HG02588 (cell line): ENCODE results near the gene AK9.

Source experiments
- ATAC-seq: cut with Tn5 transposase; IDR thresholded peaks from one replicate; pipeline ENCODE4 v1.9.1; 2021; ENCODE audit warnings: mild to moderate bottlenecking, moderate library complexity; ENCODE audit not compliant: unreplicated experiment

Gene AK9

GRCh38 chr6:109485266-109485935 is 205.6 kb downstream of the AK9 start:
- ATAC-seq, result no peak

- no peak for ATAC-seq
Observed at GRCh38 chr6:109484122-109484521, 206.9 kb downstream of the AK9 start.

- no peak for ATAC-seq
Observed at GRCh38 chr6:109483735-109484057, 207.3 kb downstream of the AK9 start.

- ATAC-seq, result peak; percentile 86
Observed at GRCh38 chr6:109482905-109483734, 207.9 kb downstream of the AK9 start, which contains the start of gene ZBTB24. TSS of gene ZBTB24 (minus strand) at chr6:109483219. CDS start at chr6:109482026, 1,193 bp downstream.

- ATAC-seq, result no peak
Observed at GRCh38 chr6:109480993-109481480, 210.0 kb downstream of the AK9 start.

GRCh38 chr6:109478841-109479624 is 212.0 kb downstream of the AK9 start:
- no peak for ATAC-seq

DNA sequence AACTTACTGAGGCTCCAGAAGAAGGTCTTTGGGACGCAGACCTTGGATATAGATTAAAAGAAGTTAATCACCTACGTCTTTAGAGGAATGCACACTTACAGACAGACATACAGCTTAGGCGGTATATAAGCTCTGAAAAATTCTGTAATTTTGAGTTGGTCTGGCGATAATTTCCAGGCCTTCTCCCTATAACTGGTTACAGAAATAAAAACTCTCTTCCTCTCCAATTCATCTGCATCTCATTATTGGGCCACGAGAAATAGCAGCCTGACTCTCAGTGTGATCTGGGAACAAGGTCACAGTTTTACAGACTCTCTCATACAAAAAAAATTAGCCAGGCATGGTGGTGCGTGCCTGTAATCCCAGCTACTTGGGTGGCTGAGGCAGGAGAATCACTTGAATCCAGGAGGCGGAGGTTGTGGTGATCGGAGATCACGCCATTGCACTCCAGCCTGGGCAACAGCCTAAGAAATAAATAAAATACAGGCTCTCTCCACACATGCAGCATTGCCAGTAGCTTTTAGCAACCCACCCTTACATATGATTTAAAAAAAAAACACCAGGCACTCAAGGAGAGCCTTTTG is 212.7 kb downstream of the AK9 start:
- ATAC-seq, result no peak

- peak; percentile 58 for ATAC-seq
Observed at GRCh38 chr6:109477725-109478124, 213.3 kb downstream of the AK9 start.

- no peak for ATAC-seq
Observed at GRCh38 chr6:109477184-109477583, 213.8 kb downstream of the AK9 start.

DNA sequence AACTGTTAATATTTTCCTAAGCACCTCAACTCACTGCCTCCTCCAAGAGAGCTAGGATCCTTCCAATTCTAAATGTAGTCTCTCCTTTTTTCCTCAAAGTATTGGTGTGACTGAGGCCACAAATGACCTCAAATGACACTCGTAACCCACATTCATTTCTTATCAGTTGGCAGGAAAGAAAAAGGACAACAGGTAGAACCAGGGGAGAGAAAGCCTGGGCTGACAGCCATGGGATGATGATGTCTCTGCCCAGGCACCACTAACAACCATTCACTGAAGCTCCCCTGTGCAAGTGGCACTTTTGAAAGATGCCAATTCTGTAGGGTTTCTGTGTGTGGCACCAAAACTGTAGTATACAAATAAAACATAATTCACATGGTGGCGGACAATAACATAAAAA is 215.4 kb downstream of the AK9 start:
- no peak for ATAC-seq

- no peak for ATAC-seq
Observed at GRCh38 chr6:109474995-109475394, 216.0 kb downstream of the AK9 start.

DNA sequence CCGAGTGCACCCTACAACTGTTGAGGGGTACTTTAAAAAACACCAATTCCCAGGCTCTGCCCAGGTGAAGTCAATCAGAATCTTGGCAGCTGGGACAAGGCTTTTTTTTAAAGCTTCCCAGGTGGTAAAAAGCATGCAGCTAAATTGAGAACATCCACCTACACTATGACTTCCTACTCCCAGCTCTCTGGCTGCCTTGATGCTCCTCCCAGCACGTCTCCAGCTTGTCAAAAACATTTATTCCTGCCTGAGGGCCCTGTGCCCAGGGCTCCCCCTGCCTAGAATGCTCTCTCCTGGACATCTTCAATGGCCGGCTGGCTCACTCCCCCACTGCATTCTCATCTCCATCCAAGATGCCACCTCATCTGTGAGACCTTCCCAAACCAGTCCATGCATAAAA is 217.9 kb downstream of the AK9 start:
- ATAC-seq, result no peak

DNA sequence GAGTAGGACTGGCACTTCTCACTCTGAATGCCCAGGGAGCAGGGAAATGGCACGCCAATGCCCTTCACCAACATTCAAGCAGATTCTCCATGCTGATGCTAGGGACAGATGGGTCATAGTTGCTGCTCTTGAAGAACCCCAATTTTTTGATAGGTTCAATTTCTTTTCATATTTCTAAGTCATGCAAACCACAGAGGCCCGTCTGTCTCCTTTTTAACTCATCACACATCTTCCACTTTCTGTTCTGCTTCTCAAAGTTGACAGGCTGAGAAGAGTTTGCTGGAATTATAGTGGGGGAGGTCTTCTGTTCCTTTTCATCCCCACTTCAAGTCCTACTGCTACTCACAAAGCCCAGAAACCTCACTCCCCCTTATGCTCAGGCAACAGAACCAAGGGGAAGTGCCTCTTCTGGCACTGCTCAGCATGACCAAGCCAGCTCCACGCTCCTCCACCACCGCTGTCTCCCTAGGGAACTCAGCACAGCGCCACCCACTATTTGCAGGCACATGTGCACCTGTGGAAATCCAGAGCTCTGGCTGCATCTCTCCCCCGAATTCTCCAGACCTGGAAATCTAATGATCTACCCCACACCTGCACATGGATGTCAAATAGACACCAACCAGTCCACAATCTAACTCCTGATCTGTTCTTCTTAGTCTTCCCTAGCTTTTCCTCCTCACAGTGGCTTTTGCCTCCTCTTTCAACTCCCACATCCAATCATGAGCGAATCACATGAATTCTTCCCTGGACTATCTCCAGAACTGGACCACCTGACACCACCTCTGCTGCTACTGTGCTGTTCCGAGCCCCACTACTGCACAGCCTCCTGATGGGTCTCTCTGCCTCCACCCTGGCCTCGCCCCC is 218.6 kb downstream of the AK9 start:
- peak; percentile 70 for ATAC-seq

DNA sequence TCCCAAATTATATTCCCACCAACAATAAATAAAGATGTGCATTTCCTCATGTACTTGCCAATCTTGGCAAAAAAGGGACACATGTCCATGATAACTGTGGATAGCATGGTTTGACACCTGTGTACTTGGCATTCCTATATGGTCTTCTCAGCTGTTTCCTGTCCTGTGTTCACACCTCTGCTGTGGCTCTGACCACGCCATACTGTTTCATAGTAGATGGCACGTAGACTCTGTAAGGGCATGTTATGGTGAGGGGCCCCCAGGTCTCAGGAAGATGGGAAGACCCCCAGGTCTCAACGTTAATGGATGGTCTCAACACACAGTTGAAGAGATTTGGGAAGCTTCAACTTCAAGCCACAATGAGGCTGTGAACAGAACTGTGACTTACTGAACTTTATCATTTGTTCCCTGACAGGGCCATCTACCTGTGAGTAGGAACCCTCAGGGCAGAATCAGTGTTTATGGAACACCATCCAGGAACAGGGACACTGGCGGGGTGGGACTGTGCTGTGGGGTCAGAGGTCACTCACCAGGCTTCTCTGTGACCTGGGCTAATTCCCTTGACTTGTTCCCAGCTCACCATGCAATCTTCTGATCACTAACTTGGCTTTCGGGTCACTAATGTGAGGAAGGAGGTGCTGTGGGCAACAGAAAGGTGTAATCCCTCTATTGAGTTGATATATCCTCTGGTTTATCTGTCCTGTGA is 219.7 kb downstream of the AK9 start:
- no peak for ATAC-seq

GRCh38 chr6:109469591-109470189 is 221.3 kb downstream of the AK9 start:
- no peak for ATAC-seq

- ATAC-seq, result no peak
Observed at GRCh38 chr6:109467696-109468095, 223.3 kb downstream of the AK9 start.

GRCh38 chr6:109466212-109466923 is 224.6 kb downstream of the AK9 start:
- no peak for ATAC-seq

DNA sequence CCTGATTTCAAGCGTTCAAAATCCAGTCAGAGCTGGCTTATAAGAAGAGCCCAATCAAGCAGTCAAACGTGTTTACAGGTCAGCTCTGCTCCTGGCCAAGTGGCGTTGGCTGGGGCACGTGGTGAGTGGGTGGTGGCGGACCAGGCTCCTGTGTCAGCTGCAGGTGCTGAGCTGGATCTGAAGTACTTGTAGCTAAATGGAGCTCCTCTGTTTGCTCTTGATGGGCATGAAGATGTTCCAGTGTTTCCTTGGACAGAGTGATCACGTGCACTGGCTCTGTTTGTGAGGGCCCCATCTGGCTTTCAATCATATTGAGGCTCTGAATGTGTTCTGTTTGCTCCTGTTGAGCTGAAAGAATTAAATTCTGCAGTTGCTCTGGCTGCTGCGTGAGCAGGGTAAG is 225.2 kb downstream of the AK9 start:
- ATAC-seq, result no peak
